NCI-H2196 treated with DMSO at 0.1 percent for 48 hours (cell line): Measurements from ENCODE around the gene UBE2D4.
"Not testable (repeated sequence)": the region's sequence is repeated elsewhere in the genome, so short reads cannot be mapped to it uniquely, and the experiment has no call there.

ENCODE experiments used
- DNase-seq: peaks from one replicate; lab custom pipeline; 2025; ENCODE audit not compliant: unreplicated experiment; lab: John Stamatoyannopoulos, UW

UBE2D4 gene

GRCh38 chr7:43925984-43926797, at the start of gene UBE2D4:
UBE2D4 (plus strand) TSS chr7:43926436; CDS start chr7:43926533, 97 bp downstream.
- DNase-seq: peak; percentile 66

DNA sequence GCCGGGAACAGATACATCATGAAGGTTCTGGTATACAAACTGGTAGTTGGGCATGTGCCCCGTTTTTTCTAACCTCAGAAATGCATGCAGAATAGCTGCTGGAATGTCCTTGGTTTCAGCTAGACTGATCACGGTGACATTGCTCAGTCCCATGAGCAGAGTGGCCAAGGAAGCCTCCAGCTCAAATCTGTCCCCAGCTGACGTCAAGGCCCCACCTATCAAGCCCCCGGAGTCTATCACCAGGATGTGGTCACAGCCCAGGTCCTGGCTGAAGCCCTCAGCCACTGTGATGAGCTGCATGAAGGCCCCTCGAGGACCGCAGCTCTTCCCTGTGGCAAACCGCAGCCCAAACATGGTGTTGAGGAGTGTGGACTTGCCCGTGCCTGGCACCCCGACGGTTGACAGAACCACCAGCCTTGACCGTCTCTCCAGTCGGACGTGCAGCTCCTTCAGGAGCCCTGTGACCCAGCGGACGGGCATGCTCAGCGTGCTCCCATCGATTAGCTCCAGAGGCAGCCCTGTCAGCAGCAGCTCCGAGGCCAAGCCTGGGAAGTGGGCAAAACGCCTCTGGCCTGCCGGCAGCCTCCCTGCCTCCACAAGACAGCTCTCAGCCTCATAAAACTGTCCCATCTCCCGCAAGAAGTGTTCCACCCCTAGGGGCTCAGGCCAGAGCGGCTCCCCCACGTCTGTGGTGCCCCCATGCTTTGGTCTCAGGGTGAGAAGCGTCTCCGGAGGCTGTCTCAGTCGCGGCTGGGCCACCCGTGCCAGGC, 49.1 kb upstream of the UBE2D4 start:
- DNase-seq: no peak

GRCh38 chr7:43877968-43878864, 48.0 kb upstream of the UBE2D4 start:
- no peak for DNase-seq

- no peak for DNase-seq
Measured at GRCh38 chr7:43878867-43879266, 47.4 kb upstream of the UBE2D4 start.

GRCh38 chr7:43879477-43879876, 46.8 kb upstream of the UBE2D4 start:
- DNase-seq: no peak

- no peak for DNase-seq
Measured at GRCh38 chr7:43880596-43880995, 45.6 kb upstream of the UBE2D4 start.

GRCh38 chr7:43884209-43884608, 42.0 kb upstream of the UBE2D4 start:
- DNase-seq: no peak

- no peak for DNase-seq
Measured at GRCh38 chr7:43884617-43885016, 41.6 kb upstream of the UBE2D4 start.

GRCh38 chr7:43888993-43889945, 37.0 kb upstream of the UBE2D4 start:
- DNase-seq: no peak

DNA sequence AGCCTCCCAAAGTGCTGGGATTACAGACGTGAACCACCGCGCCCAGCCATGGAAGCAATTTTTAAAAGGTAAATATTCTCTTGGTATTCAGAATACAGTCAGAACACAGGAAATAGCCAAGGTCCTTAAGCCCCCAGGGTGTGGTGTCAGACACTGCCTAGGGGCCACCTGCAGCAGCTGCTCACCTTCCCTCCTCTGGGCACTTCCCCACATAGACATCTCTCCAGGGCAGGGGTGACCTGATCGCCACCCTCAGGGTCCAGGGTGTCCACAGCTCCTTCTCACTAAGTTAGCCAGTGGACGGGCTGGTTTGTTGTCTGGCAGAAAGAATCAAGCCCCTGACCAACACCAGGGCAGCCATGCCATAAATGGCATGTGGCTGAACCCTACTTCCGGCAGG, 35.8 kb upstream of the UBE2D4 start:
- no peak for DNase-seq

- DNase-seq: no peak
Measured at GRCh38 chr7:43891069-43891955, 34.9 kb upstream of the UBE2D4 start.

GRCh38 chr7:43895847-43896415, 30.3 kb upstream of the UBE2D4 start:
- no peak for DNase-seq

DNA sequence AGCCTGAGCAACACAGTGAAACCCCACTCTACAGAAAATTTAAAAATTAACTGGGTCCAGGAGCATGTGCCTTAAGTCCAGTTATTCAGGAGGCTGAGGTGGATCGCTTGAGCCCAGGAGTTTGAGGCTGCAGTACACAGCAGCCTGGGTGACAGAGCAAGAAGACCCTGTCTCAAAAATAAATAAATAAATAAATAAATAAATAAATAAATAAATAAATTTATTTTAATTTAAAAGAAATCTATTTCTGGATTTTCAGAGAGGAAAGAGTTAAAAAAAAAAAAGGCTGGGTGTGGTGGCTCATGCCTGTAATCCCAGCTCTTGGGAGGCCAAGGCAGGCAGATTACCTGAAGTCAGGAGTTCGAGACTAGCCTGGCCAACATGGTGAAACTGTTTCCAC, 27.7 kb upstream of the UBE2D4 start:
- not testable (repeated sequence) for DNase-seq

GRCh38 chr7:43902542-43903054, 23.6 kb upstream of the UBE2D4 start:
- no peak for DNase-seq

DNA sequence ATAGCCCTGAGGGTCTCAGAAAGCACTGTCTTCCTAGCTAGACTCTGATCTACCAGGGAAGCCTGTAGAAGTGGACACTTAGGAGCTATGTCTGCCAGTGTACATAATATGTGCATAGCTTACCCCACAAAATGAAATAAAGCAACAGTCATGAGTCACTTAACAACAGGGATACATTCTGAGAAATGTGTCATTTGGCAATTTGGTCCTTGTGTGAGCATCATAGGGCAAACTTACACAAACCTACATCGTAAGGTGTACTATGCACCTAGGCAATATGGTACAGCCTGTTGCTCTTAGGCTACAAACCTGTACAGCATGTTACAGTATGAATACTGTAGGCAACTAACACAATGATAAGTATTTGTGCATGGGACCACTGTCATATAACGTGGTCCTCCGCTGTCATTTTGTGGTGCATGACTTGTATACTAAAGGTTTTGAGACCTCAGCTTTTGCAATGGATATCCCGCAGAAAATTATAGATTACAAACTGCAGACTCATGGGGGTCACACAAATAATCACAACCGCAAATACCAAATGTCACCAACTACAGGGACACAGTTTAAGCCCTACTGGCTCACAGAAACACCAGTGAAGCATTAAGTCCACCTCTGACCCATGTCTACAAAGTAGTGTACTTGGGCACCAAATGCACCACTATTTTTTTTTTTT, 21.6 kb upstream of the UBE2D4 start:
- no peak for DNase-seq

GRCh38 chr7:43905209-43905946, 20.9 kb upstream of the UBE2D4 start:
- no peak for DNase-seq

GRCh38 chr7:43905956-43906330, 20.3 kb upstream of the UBE2D4 start:
- DNase-seq: no peak
